Stimulated activated CD4-positive, alpha-beta T cell treated with anti-CD3 and anti-CD28 coated beads, Interleukin-2, amount 100 ng/mL, for 24 hours (primary cell): ENCODE results near the gene BMX.

ENCODE experiments used
- DNase-seq, 2 donors: peaks; one replicate each; pipeline ENCODE4 v3.0.0-alpha.2; 2020

BMX gene

GRCh38 chrX:15500497-15500966 lies at the start of gene BMX:
Gene BMX (plus strand): TSS chrX:15500807. CDS start chrX:15508354, 7,547 bp downstream.
- DNase-seq = no peak

GRCh38 chrX:15451913-15452312 lies 48.7 kb upstream of the BMX start:
- DNase-seq = no peak

GRCh38 chrX:15464704-15465103 lies 35.9 kb upstream of the BMX start:
- no peak for DNase-seq

GRCh38 chrX:15465347-15465746 lies 35.3 kb upstream of the BMX start:
- DNase-seq = no peak

GRCh38 chrX:15465896-15466651 lies 34.5 kb upstream of the BMX start:
- no peak for DNase-seq

- no peak for DNase-seq
Measured at GRCh38 chrX:15468036-15468435, 32.6 kb upstream of the BMX start.

- no peak for DNase-seq
Measured at GRCh38 chrX:15469613-15470012, 31.0 kb upstream of the BMX start.

DNA sequence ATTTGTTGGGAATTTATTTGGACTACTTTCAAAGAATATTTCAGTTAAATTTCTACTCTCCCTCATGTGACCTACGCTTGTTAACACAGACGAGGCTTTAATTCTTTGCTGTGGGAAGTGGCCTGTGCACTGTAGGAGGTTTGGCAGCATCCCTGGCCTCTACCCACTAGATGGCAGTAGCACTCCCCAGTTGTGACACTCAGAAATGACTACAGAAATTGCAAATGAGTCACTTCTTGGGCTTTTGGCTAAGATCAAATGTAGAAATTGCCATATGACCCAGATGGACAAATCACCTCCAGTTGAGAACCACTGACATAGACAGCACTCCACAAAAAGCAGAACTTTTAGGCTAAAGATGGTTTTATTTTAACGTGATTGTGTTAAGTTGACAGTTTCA lies 29.6 kb upstream of the BMX start:
- DNase-seq = peak; percentile 53 to 56

- DNase-seq = no peak
Measured at GRCh38 chrX:15472531-15472930, 28.1 kb upstream of the BMX start.

GRCh38 chrX:15474028-15474427 lies 26.6 kb upstream of the BMX start:
- DNase-seq = no peak

- no peak for DNase-seq
Measured at GRCh38 chrX:15475021-15475420, 25.6 kb upstream of the BMX start.

- no peak for DNase-seq
Measured at GRCh38 chrX:15475486-15475885, 25.1 kb upstream of the BMX start.

- no peak for DNase-seq
Measured at GRCh38 chrX:15483891-15484290, 16.7 kb upstream of the BMX start.

- no peak for DNase-seq
Measured at GRCh38 chrX:15492469-15492868, 8.1 kb upstream of the BMX start.

DNA sequence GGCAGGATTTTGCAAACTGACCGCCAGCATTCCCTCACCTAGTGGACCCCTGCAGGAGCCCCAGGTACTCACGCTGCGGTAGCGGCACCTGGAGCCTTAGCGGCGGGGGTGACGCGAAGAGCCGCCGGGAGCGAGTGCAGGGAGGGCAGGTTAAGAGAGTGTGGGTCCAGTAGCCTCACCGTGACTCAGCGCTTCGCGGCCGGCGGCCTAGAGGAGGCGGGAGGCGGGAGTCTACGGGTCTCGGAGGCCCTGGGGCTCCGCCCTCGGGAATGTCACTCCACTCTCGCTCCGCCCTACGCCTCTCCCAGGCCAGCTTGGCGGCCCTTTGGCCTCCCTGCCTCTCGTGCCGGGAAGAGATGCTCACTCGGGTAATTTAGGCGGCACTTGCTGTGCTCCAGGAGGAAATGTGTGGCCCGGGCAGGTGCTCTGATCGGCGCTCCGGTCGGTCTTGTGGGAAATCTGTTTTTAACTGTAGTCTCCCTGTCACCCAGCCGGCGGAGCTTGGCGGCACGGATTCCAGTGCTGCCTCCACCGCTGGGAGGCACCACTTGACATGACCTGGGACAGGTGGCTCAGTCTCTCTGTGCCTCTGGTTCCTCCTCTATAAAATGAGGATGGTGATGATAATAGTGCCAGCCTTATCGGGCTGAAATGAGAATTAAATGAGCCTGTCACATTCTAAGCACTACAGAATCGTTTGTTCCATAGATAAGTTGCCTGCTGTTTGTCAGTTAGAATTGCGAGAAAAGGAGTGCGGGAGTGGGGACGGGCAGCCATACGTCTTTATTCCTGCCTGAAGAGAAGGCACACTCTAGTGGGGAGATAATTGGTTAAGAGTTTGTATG lies 7.3 kb upstream of the BMX start, which contains the start of gene PIR:
TSS of gene PIR (minus strand) at position 216 of the 845 bp plus-strand sequence. CDS start 2,076 bp downstream, outside the sequence.
- peak; percentile 57 to 74 for DNase-seq

- no peak for DNase-seq
Measured at GRCh38 chrX:15495801-15496200, 4.8 kb upstream of the BMX start.

DNA sequence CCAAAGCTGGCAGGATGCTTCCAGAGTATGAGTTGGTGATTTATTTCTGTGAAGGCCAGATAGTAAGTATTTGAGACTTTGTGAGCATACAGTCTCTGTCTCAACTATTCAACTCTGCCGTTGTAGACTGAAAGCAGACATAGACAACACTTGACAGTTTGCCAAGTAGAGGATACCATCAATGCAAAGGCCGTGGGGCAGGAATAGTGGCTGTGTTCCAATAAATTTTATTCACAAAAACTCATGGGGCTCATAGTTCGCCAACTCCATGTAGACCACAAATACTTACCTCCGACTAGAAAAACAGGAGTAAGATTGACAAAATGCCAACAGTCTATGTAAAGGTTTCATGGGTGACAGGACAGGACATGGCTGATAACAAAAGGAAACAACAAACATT lies 3.8 kb upstream of the BMX start:
- DNase-seq = no peak

DNA sequence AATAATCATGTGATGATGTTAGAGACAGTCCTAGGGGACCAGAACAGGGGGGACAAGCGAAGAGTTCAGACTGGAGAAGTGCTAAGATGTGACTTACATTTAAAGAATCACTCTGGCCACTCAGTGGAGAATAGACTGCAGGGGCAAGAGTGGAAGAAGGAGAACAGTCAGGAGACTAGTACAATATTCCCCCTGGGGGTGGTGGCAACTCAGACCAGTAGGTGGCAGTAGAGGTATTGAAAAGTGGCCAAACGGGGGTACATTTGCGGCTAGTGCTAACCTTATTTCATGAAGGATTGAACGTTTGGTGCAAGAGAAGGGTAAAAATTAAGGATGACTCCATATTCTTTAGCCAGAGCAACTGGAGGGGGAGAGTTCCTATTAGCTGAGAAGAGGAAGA lies 2.7 kb upstream of the BMX start:
- peak; percentile 52 to 55 for DNase-seq

GRCh38 chrX:15498741-15499140 lies 1.9 kb upstream of the BMX start:
- DNase-seq = no peak

DNA sequence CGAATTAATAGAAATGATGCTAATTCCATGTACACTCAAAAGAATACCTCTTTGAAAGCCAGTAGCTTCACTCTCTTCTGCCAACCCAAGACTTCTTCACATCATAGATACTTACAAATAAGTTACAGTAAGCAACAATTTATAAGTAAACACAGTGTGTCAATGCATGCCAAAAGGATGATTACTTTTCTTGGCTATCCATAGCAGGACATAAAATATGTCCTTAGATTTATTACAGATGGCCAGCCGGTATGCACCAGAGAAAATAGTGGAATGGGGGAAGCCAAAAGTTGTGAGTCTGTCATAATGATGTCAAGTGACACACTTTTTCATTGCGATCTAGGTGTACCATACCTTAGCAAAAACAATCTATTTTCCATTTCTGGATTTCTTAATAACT lies 631 bp upstream of the BMX start:
- DNase-seq = no peak

DNA sequence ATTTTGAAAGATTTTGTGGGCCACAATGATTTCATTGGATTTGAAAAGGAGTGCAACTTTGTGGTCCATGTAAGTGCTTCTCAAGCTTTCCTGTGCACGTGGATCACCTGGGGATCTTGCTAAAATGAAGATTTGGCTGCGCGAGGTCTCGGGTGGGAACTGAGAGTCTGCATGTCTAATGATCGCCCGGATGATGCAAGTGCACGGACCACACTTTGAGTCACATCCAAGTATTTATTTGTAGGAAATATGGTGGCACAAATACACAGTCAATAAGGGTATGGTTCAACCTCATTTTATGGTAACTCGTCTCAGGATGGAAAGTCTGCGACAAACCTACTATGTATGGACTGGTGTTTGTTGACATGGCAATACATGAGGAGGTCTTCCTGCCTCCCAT lies 899 bp downstream of the BMX start:
- no peak for DNase-seq

- DNase-seq = no peak
Measured at GRCh38 chrX:15504661-15505060, 4.1 kb downstream of the BMX start.

DNA sequence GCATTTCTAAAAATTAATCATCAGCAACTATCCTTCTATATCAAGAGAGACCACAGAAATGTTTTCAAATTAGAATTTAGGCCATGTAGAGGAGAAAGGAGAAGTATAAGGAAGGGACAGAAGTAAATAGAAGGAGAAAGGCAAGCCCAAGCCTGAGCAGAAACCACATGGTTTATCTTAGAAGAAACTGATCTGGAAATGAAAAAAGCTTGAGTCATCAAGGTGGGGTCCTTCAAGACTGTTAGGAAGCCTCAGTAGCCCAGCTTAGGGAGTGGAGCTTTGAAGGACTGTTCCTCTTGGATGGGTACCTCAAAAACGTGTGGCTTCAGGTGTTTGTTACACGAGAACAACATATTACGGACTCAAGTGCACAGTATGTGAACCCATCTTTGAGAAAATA lies 4.5 kb downstream of the BMX start:
- DNase-seq = no peak

GRCh38 chrX:15507005-15507404 lies 6.4 kb downstream of the BMX start:
- DNase-seq = no peak
